Measurements from ENCODE around the gene CRNKL1.
A peak's percentile ranks its signal among the peaks of the same experiment; 100 is the strongest.

GRCh38 chr20:20010639-20011500, 41.4 kb downstream of the CRNKL1 start:
- TF ChIP-seq CTCF (IDR thresholded peaks at IDR 0.05; ENCODE audit: low read depth, low read length, missing input control), result no peak
- TF ChIP-seq JUND (IDR thresholded peaks at IDR 0.05), result peak; percentile 89 to 95
- TF ChIP-seq GABPA (IDR thresholded peaks at IDR 0.05 in 1 of 2, conservative IDR thresholded peaks at IDR 0.05 in 1 of 2), result peak in 1 of 2 donors; percentile 41
- TF ChIP-seq SP1 (IDR thresholded peaks at IDR 0.05), result peak; percentile 86
- TF ChIP-seq HNF4G (IDR thresholded peaks at IDR 0.05), result no peak
- TF ChIP-seq FOXA1 (IDR thresholded peaks at IDR 0.05), result peak; percentile 94
- no peak for TF ChIP-seq TAF1 (conservative IDR thresholded peaks at IDR 0.05)
- peak; percentile 22 to 42 for TF ChIP-seq RAD21 (IDR thresholded peaks at IDR 0.05)
- TF ChIP-seq, protein P1, sequence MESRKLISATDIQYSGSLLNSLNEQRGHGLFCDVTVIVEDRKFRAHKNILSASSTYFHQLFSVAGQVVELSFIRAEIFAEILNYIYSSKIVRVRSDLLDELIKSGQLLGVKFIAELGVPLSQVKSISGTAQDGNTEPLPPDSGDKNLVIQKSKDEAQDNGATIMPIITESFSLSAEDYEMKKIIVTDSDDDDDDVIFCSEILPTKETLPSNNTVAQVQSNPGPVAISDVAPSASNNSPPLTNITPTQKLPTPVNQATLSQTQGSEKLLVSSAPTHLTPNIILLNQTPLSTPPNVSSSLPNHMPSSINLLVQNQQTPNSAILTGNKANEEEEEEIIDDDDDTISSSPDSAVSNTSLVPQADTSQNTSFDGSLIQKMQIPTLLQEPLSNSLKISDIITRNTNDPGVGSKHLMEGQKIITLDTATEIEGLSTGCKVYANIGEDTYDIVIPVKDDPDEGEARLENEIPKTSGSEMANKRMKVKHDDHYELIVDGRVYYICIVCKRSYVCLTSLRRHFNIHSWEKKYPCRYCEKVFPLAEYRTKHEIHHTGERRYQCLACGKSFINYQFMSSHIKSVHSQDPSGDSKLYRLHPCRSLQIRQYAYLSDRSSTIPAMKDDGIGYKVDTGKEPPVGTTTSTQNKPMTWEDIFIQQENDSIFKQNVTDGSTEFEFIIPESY (IDR thresholded peaks at IDR 0.05), result no peak
- peak; percentile 79 for TF ChIP-seq YY1 (IDR thresholded peaks at IDR 0.05)
- peak in 1 of 2 donors; percentile 56 for TF ChIP-seq EGR1 (IDR thresholded peaks at IDR 0.05; ENCODE audit: low read depth in 2 of 2)
- peak; percentile 65 to 80 for TF ChIP-seq RXRA (IDR thresholded peaks at IDR 0.05)
- peak; percentile 42 for TF ChIP-seq REST (IDR thresholded peaks at IDR 0.05)
- TF ChIP-seq, protein P2, sequence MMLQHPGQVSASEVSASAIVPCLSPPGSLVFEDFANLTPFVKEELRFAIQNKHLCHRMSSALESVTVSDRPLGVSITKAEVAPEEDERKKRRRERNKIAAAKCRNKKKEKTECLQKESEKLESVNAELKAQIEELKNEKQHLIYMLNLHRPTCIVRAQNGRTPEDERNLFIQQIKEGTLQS (IDR thresholded peaks at IDR 0.05), result peak; percentile 51
